COLO829 (cell line): ENCODE results near the gene ATP2A3.
"Not testable (repeated sequence)": the region's sequence is repeated elsewhere in the genome, so short reads cannot be mapped to it uniquely, and the experiment has no call there.

ENCODE experiments used
- DNase-seq: peaks from one replicate; pipeline ENCODE4 v3.0.0; 2012; ENCODE audit warnings: low spot score

Gene ATP2A3

GRCh38 chr17:3954976-3955672 is 9.1 kb downstream of the ATP2A3 start:
- no peak for DNase-seq

- no peak for DNase-seq
Observed at GRCh38 chr17:3954086-3954485, 10.2 kb downstream of the ATP2A3 start.

DNA sequence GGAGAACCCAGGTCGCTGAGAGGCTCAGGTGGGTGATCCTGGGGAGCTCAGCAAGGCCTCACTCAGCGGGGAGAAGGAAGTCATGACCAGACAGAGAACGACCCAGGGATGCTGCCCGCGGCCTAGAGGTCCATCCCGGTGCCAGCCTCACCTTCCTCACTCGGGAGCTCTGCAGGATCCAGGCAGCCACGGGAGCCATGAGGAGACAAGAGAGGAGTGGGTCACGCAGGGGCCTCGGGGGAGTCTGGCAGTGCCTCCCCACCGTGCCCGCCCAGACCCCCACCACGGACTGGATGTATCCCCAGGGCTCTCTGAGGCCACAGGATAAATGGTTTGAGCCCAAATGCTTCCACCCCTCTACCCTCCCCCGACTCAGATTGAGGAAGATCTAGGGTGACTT is 10.7 kb downstream of the ATP2A3 start:
- no peak for DNase-seq

DNA sequence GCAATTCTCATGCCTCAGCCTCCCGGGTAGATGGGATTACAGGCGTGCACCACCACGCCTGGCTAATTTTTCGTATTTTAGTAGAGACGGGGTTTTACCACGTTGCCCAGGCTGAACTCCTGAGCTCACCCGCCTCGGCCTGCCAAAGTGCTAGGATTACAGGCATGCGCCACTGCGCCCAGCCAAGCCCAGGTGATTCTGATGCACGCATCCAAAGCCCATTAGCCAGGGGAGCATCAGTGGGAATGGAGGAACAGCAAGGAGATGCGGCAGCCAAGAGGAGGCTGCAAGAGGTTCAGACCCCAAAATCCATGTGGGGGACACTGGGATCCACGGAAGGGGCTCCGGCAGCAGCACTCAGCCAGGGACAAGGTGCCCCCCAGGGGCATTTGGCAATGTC is 12.1 kb downstream of the ATP2A3 start:
- no peak for DNase-seq

GRCh38 chr17:3951420-3951819 is 12.8 kb downstream of the ATP2A3 start:
- DNase-seq: no peak

DNA sequence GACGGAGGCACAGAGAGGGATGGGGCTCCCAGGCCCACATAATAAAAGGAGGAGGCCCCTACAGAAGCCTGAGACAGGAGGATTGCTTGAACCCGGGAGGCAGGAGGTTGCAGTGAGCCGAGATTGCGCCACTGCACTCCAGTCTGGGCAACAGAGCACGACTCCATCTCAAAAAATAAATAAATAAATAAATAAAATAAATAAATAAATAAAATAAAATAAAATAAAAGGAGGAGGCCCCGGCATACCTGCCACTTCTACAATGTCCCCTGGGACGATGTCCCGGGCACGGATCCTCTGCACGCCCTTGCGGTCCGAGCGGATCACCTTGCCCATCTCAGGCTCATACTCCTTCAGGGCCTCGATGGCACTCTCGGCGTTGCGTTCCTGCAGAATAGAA is 13.2 kb downstream of the ATP2A3 start:
- DNase-seq: no peak

DNA sequence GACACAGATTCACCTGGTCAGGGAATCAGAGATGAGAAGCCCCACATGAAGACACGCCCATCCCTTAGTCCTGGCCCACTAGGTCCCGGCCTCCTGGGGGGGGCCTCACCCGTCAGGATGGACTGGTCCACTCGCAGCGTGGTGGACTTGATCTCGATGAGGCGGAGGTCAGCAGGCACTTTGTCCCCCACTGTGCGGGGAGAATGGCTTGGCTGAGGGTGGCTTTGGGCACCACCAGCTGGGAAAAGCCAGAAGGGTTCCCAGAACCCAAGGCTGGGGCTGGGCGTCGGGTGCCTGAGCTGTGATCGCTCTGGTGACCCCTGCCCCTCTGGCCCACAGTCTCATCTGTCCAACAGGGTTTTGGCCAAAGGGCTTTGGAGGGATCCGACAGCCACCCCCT is 13.7 kb downstream of the ATP2A3 start:
- DNase-seq: no peak

- DNase-seq: no peak
Observed at GRCh38 chr17:3949418-3949817, 14.8 kb downstream of the ATP2A3 start.

GRCh38 chr17:3948551-3948950 is 15.7 kb downstream of the ATP2A3 start:
- DNase-seq: not testable (repeated sequence)

- no peak for DNase-seq
Observed at GRCh38 chr17:3947318-3947810, 16.9 kb downstream of the ATP2A3 start.

GRCh38 chr17:3946711-3947235 is 17.5 kb downstream of the ATP2A3 start:
- no peak for DNase-seq

GRCh38 chr17:3944485-3945388 is 19.5 kb downstream of the ATP2A3 start:
- DNase-seq: peak; percentile 63

GRCh38 chr17:3943240-3943891 is 20.9 kb downstream of the ATP2A3 start:
- no peak for DNase-seq

GRCh38 chr17:3940965-3941698 is 23.1 kb downstream of the ATP2A3 start:
- no peak for DNase-seq

DNA sequence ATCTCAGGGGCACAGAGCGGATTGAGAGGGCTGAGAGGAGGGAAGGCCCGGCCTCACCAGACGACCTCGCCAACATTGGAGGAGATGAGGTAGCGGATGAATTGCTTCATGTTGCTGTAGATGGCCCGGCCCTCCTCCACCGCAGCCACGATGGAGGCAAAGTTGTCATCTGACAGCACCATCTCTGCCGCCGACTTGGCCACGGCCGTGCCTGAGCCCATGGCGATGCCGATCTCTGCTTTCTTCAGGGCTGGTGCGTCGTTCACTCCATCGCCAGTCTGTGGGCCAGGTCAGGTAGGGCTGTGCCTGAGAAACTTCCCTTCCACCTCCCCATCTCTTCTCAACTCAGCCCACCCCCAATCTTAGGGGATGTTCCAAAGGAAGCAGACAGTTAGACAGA is 26.9 kb downstream of the ATP2A3 start:
- DNase-seq: no peak

DNA sequence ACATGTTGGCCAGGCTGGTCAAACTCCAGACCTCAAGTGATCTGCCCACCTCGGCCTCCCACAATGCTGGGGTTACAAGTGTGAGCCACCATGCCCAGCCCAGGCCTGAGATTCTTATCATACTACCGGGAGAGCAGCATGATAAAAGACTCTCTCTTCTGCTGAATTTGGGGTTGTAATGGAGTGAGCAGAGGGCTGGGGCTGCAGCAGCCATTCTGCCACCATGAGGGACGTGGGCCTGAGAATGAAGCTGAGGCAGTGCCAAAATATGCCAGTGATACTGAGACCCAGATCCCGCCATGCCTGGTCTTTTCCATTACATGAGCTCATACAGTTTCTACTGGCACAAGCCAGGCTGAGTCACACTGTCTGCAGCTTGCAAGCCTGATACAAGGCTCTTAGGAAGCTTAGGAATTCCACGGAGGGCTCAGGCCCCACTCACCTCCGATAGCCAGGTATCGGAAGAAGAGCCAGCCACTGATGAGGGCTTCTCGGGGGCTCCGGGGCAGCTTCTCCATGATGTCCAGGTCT is 28.3 kb downstream of the ATP2A3 start:
- no peak for DNase-seq

DNA sequence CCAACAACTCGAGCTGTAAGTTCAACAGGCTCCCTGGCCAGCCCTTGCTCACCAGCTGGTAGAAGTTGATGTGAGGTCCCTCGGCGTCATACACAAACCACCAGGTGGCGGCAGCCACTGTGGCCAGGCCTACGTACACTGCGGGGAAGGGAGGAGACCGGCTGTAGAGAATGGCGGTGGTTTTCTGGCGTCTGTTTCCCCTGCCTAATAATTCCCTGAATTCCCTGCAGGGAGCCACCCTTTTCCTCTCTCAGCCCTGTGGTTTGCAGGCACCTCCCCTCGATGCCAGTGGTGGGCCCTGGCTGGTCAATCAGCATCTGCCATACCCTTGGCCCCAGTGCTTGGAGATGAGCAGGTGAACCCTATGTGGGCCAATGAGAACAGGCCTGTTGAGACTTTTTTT is 29.1 kb downstream of the ATP2A3 start:
- no peak for DNase-seq

GRCh38 chr17:3929764-3930163 is 34.5 kb downstream of the ATP2A3 start:
- DNase-seq: no peak

- DNase-seq: no peak
Observed at GRCh38 chr17:3929181-3929580, 35.1 kb downstream of the ATP2A3 start.

DNA sequence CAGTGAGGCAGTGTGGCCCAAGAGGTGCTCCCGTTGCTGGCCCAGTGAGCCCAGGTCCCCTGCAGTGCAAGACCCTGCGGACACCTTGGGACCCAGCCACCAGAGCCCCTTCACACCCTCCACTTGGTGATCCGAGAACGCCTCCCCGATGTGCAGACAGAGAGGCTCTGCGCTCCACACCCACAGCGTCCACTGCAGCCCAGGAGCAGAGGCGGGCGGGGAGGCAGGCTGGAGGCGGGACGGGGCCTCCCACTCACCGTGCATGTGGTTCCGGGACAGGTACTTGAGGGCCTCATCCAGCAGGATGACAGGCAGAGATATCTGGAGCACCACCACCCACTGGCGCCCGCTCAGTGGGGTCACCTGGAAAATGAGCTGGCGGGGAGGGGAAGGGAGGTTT is 35.8 kb downstream of the ATP2A3 start:
- no peak for DNase-seq

DNA sequence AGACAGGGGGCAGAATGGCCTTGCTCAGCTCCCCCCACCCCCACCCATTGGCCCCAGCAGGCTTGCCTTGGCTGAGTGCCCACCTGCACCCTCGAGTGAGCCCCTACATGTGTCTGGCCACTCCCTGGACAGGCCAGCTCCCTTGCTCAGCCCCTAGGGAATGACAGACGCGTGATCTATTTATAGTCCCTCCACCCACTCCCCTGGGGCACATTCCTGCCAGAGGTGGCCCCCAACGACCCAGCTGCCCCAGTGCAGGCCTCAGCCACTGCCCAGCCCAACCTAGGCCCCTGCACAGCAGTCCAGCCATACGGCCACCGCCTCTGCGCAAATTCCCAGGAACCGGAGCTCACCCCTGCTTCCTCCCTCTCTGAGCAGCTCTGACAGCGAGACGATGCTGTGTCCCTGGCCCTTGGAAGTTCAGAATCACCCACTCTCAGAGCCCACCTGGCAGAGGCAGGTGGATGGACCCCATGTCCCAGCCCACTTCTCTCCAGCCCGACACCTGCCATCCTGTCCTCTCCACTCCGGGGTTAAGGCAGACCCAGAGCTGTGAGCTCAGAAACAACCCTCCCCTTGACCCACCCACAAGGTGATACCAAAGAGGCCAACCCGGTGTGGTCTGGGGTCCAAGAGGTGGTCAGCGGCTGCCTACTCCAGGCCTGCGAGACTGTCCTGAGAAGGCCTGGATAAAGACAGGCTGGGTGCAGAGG is 36.5 kb downstream of the ATP2A3 start:
- no peak for DNase-seq
